ENCODE measurements around the gene SYCP2. TPM values are rescaled to one million over a fixed set of nuclear protein-coding genes. Genes with fewer than 3 reads are reported as not detected.

SYCP2 gene
- total and polyA plus RNA-seq, 4 donors = 0.38 to 5.9 (median 4.0) TPM

- no peaks in the 10 kb centered on the region for H3K36me3 ChIP-seq (ENCODE audit: control insufficient read depth in 1 of 2, insufficient read depth in 2 of 2, low read length in 1 of 2)
- H3K27me3 ChIP-seq (ENCODE audit: control insufficient read depth in 1 of 2, insufficient read depth in 2 of 2, low read length in 1 of 2) = no peaks in the 10 kb centered on the region
- WGBS, 2 donors = 40 to 43% methylated on average over 96 to 104 of the region's 104 CpGs
- peak overlapping the region; percentile 35 to 89 for H3K4me3 ChIP-seq (ENCODE audit: low read length in 2 of 2)
- H3K4me1 ChIP-seq (ENCODE audit: control insufficient read depth in 1 of 2, insufficient read depth in 2 of 2, low read length in 2 of 2) = no peaks in the 10 kb centered on the region
- H3K27ac ChIP-seq (ENCODE audit: low read depth in 1 of 2, low read length in 2 of 2) = peak overlapping the region in 1 of 2 donors; percentile 92
- intact Hi-C loops (cut with DNase I) = no loop called here
- no peak for ATAC-seq (ENCODE audit: low FRiP score)
- no peaks in the 10 kb centered on the region for H3K9me3 ChIP-seq (ENCODE audit: control insufficient read depth, low read length)
- DNase-seq = peak in 1 of 2 donors; percentile 76
Measured at GRCh38 chr20:59939052-59939878, 5.8 kb upstream of the SYCP2 start.

GRCh38 chr20:59938696-59939051 is 5.2 kb upstream of the SYCP2 start:
- Histone ChIP-seq H3K4me3 (ENCODE audit: low read length in 2 of 2) (no peak overlapping the region), H3K4me1 (ENCODE audit: control insufficient read depth in 1 of 2, insufficient read depth in 2 of 2, low read length in 2 of 2) (no peaks in the 10 kb centered on the region), H3K27ac (ENCODE audit: low read depth in 1 of 2, low read length in 2 of 2) (no peak overlapping the region), H3K27me3 (ENCODE audit: control insufficient read depth in 1 of 2, insufficient read depth in 2 of 2, low read length in 1 of 2) (no peaks in the 10 kb centered on the region), H3K36me3 (ENCODE audit: control insufficient read depth in 1 of 2, insufficient read depth in 2 of 2, low read length in 1 of 2) (no peaks in the 10 kb centered on the region), H3K9me3 (ENCODE audit: control insufficient read depth, low read length) (no peaks in the 10 kb centered on the region)
- WGBS, 2 donors = 70 to 71% methylated on average over 7 of the region's 7 CpGs
- intact Hi-C loops (cut with DNase I) = no loop called here
- no peak for ATAC-seq (ENCODE audit: low FRiP score)
- DNase-seq = peak in 1 of 2 donors; percentile 61

GRCh38 chr20:59938221-59938620 is 4.8 kb upstream of the SYCP2 start:
- ATAC-seq (ENCODE audit: low FRiP score) = no peak
- no peak overlapping the region for H3K4me3 ChIP-seq (ENCODE audit: low read length in 2 of 2)
- no peak overlapping the region for H3K27ac ChIP-seq (ENCODE audit: low read depth in 1 of 2, low read length in 2 of 2)

GRCh38 chr20:59937150-59937549 is 3.7 kb upstream of the SYCP2 start:
- WGBS, 2 donors = 81 to 85% methylated on average over 3 of the region's 3 CpGs
- intact Hi-C loops (cut with DNase I) = no loop called here

More at GRCh38 chr20:59938221-59938620, 4.8 kb upstream of the SYCP2 start:
- Histone ChIP-seq H3K36me3 (ENCODE audit: control insufficient read depth in 1 of 2, insufficient read depth in 2 of 2, low read length in 1 of 2) (no peaks in the 10 kb centered on the region), H3K9me3 (ENCODE audit: control insufficient read depth, low read length) (no peaks in the 10 kb centered on the region), H3K27me3 (ENCODE audit: control insufficient read depth in 1 of 2, insufficient read depth in 2 of 2, low read length in 1 of 2) (no peaks in the 10 kb centered on the region), H3K4me1 (ENCODE audit: control insufficient read depth in 1 of 2, insufficient read depth in 2 of 2, low read length in 2 of 2) (no peaks in the 10 kb centered on the region)
- 51 to 52% methylated on average over 4 of the region's 4 CpGs for WGBS, 2 donors
- intact Hi-C loops (cut with DNase I) = no loop called here
- DNase-seq = no peak

GRCh38 chr20:59936409-59936808 is 3.0 kb upstream of the SYCP2 start:
- H3K27ac ChIP-seq (ENCODE audit: low read depth in 1 of 2, low read length in 2 of 2) = no peak overlapping the region
- no peak overlapping the region for H3K4me3 ChIP-seq (ENCODE audit: low read length in 2 of 2)
- ATAC-seq (ENCODE audit: low FRiP score) (no peak), DNase-seq (no peak)
- 77 to 80% methylated on average over 4 of the region's 4 CpGs for WGBS, 2 donors
- no peaks in the 10 kb centered on the region for H3K9me3 ChIP-seq (ENCODE audit: control insufficient read depth, low read length)
- intact Hi-C loops (cut with DNase I) = no loop called here
- no peaks in the 10 kb centered on the region for H3K36me3 ChIP-seq (ENCODE audit: control insufficient read depth in 1 of 2, insufficient read depth in 2 of 2, low read length in 1 of 2)
- H3K27me3 ChIP-seq (ENCODE audit: control insufficient read depth in 1 of 2, insufficient read depth in 2 of 2, low read length in 1 of 2) = no peaks in the 10 kb centered on the region
- H3K4me1 ChIP-seq (ENCODE audit: control insufficient read depth in 1 of 2, insufficient read depth in 2 of 2, low read length in 2 of 2) = no peaks in the 10 kb centered on the region

More at GRCh38 chr20:59937150-59937549, 3.7 kb upstream of the SYCP2 start:
- H3K4me3 ChIP-seq (ENCODE audit: low read length in 2 of 2) = no peak overlapping the region
- ATAC-seq (ENCODE audit: low FRiP score) (no peak), DNase-seq (no peak)
- no peaks in the 10 kb centered on the region for H3K36me3 ChIP-seq (ENCODE audit: control insufficient read depth in 1 of 2, insufficient read depth in 2 of 2, low read length in 1 of 2)
- no peaks in the 10 kb centered on the region for H3K27me3 ChIP-seq (ENCODE audit: control insufficient read depth in 1 of 2, insufficient read depth in 2 of 2, low read length in 1 of 2)
- H3K4me1 ChIP-seq (ENCODE audit: control insufficient read depth in 1 of 2, insufficient read depth in 2 of 2, low read length in 2 of 2) = no peaks in the 10 kb centered on the region
- no peak overlapping the region for H3K27ac ChIP-seq (ENCODE audit: low read depth in 1 of 2, low read length in 2 of 2)
- H3K9me3 ChIP-seq (ENCODE audit: control insufficient read depth, low read length) = no peaks in the 10 kb centered on the region

GRCh38 chr20:59935457-59936185 is 2.2 kb upstream of the SYCP2 start:
- ATAC-seq (ENCODE audit: low FRiP score) = no peak
- no peaks in the 10 kb centered on the region for H3K4me1 ChIP-seq (ENCODE audit: control insufficient read depth in 1 of 2, insufficient read depth in 2 of 2, low read length in 2 of 2)
- no peak overlapping the region for H3K27ac ChIP-seq (ENCODE audit: low read depth in 1 of 2, low read length in 2 of 2)
- no peaks in the 10 kb centered on the region for H3K27me3 ChIP-seq (ENCODE audit: control insufficient read depth in 1 of 2, insufficient read depth in 2 of 2, low read length in 1 of 2)
- H3K36me3 ChIP-seq (ENCODE audit: control insufficient read depth in 1 of 2, insufficient read depth in 2 of 2, low read length in 1 of 2) = no peaks in the 10 kb centered on the region
- no peaks in the 10 kb centered on the region for H3K9me3 ChIP-seq (ENCODE audit: control insufficient read depth, low read length)
- no peak for DNase-seq
- 94 to 95% methylated on average over 8 of the region's 8 CpGs for WGBS, 2 donors
- H3K4me3 ChIP-seq (ENCODE audit: low read length in 2 of 2) = no peak overlapping the region
- intact Hi-C loops (cut with DNase I) = no loop called here

GRCh38 chr20:59933849-59934585 is 580 bp upstream of the SYCP2 start:
- intact Hi-C loops (cut with DNase I) = no loop called here
- Histone ChIP-seq H3K36me3 (ENCODE audit: control insufficient read depth in 1 of 2, insufficient read depth in 2 of 2, low read length in 1 of 2) (no peaks in the 10 kb centered on the region), H3K4me3 (ENCODE audit: low read length in 2 of 2) (peak overlapping the region; percentile 38 to 89), H3K27ac (ENCODE audit: low read depth in 1 of 2, low read length in 2 of 2) (peak overlapping the region in 1 of 2 donors; percentile 18), H3K9me3 (ENCODE audit: control insufficient read depth, low read length) (no peaks in the 10 kb centered on the region), H3K4me1 (ENCODE audit: control insufficient read depth in 1 of 2, insufficient read depth in 2 of 2, low read length in 2 of 2) (no peaks in the 10 kb centered on the region), H3K27me3 (ENCODE audit: control insufficient read depth in 1 of 2, insufficient read depth in 2 of 2, low read length in 1 of 2) (no peaks in the 10 kb centered on the region)
- peak; percentile 94 for ATAC-seq (ENCODE audit: low FRiP score)
- WGBS, 2 donors = 3 to 4% methylated on average over 58 to 59 of the region's 59 CpGs
- peak; percentile 83 to 94 for DNase-seq

GRCh38 chr20:59932616-59933295 is 681 bp downstream of the SYCP2 start:
- Histone ChIP-seq H3K4me3 (ENCODE audit: low read length in 2 of 2) (no peak overlapping the region), H3K9me3 (ENCODE audit: control insufficient read depth, low read length) (no peaks in the 10 kb centered on the region), H3K36me3 (ENCODE audit: control insufficient read depth in 1 of 2, insufficient read depth in 2 of 2, low read length in 1 of 2) (no peaks in the 10 kb centered on the region), H3K27me3 (ENCODE audit: control insufficient read depth in 1 of 2, insufficient read depth in 2 of 2, low read length in 1 of 2) (no peaks in the 10 kb centered on the region), H3K4me1 (ENCODE audit: control insufficient read depth in 1 of 2, insufficient read depth in 2 of 2, low read length in 2 of 2) (no peaks in the 10 kb centered on the region), H3K27ac (ENCODE audit: low read depth in 1 of 2, low read length in 2 of 2) (no peak overlapping the region)
- intact Hi-C loops (cut with DNase I) = no loop called here
- DNase-seq (peak in 1 of 2 donors; percentile 74), ATAC-seq (ENCODE audit: low FRiP score) (no peak)
- WGBS, 2 donors = 81 to 87% methylated on average over 72 of the region's 72 CpGs

All from aorta (tissue), 5 donors.